DOHH2 (cell line): ENCODE measurements around the gene COL1A1.

Source experiments
- EZH2phosphoT487 ChIP-seq: fragments of 200-600 bp; sonication (generic); IDR thresholded peaks from 2 replicates; pipeline ENCODE4 v1.6.1; 2017; ENCODE audit warnings: borderline replicate concordance, mild to moderate bottlenecking, antibody characterized with exemption, low read length, moderate library complexity, mixed read lengths
- TF ChIP-seq, protein P1 (sequence below): fragments of 200-600 bp; sonication (generic); IDR thresholded peaks from one replicate; pipeline ENCODE4 v1.5.1; 2014; ENCODE audit warnings: antibody characterized with exemption, mild to moderate bottlenecking, low read depth, low read length; ENCODE audit not compliant: poor library complexity, severe bottlenecking

DNA sequence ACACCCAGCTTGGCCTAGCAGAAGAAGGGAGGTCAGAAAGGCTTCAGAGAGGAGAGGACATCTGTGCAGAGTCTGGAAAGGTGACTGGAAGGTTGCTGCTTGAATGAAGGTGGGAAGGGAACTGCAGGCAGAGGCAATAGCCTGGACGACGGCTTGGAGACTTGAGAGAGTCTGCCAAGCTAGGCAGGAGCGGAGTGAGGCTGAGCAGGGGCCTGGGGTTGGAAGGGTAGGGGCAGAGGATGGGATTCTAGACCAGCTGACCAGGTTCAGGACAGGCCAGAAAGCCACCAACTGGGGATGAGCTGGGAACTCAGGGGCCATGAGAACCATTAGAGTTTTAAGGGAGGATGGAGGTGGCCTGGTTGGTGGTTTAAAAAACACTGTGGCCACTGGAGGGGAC lies 36.0 kb downstream of the COL1A1 start:
- TF ChIP-seq, protein P1, sequence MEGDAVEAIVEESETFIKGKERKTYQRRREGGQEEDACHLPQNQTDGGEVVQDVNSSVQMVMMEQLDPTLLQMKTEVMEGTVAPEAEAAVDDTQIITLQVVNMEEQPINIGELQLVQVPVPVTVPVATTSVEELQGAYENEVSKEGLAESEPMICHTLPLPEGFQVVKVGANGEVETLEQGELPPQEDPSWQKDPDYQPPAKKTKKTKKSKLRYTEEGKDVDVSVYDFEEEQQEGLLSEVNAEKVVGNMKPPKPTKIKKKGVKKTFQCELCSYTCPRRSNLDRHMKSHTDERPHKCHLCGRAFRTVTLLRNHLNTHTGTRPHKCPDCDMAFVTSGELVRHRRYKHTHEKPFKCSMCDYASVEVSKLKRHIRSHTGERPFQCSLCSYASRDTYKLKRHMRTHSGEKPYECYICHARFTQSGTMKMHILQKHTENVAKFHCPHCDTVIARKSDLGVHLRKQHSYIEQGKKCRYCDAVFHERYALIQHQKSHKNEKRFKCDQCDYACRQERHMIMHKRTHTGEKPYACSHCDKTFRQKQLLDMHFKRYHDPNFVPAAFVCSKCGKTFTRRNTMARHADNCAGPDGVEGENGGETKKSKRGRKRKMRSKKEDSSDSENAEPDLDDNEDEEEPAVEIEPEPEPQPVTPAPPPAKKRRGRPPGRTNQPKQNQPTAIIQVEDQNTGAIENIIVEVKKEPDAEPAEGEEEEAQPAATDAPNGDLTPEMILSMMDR: no peak
- no peak for TF ChIP-seq EZH2phosphoT487
